H1 (cell line): ENCODE data around the gene R3HDM4. TPM values are rescaled to one million over a fixed set of nuclear protein-coding genes. Genes with fewer than 3 reads are reported as not detected.

Experiments used
- CREB1 ChIP-seq: IDR thresholded peaks from 2 replicates; pipeline ENCODE4 v1.6.1; 2012; ENCODE audit warnings: inconsistent platforms
- FOSL1 ChIP-seq: IDR thresholded peaks from 2 replicates; pipeline ENCODE4 v1.6.1; 2011; ENCODE audit warnings: mild to moderate bottlenecking, low read depth, low read length, moderate library complexity; ENCODE audit not compliant: insufficient read depth
- GTF2F1 ChIP-seq: IDR thresholded peaks from 2 replicates; pipeline ENCODE4 v1.6.1; 2012; ENCODE audit warnings: low read depth, low read length, improper control_type of control experiment, borderline replicate concordance
- HDAC2 ChIP-seq, 2 experiments: fragments of 300-600 bp in 1 of 2; sonication (generic) in 1 of 2; IDR thresholded peaks; 2 replicates each; pipeline ENCODE4 v1.6.1; 2011 to 2012; ENCODE audit warnings: low read depth in 2 of 2, low read length in 2 of 2, mild to moderate bottlenecking in 2 of 2, moderate library complexity in 2 of 2, borderline replicate concordance in 1 of 2, inconsistent platforms in 1 of 2
- POU5F1 ChIP-seq: IDR thresholded peaks from 2 replicates; pipeline ENCODE4 v1.6.1; 2011; ENCODE audit warnings: low read depth, mild to moderate bottlenecking, low read length, moderate library complexity
- RNF2 ChIP-seq: fragments of 200-900, 300-1000 bp; sonication (generic); IDR thresholded peaks from 2 replicates; pipeline ENCODE4 v1.7.1; 2016; ENCODE audit warnings: borderline replicate concordance, low read depth, mild to moderate bottlenecking, antibody characterized with exemption, low read length; ENCODE audit not compliant: poor library complexity, severe bottlenecking; ENCODE audit errors: missing control alignments
- SAP30 ChIP-seq: fragments of 300-600 bp; sonication (generic); IDR thresholded peaks from 2 replicates; pipeline ENCODE4 v1.7.1; 2012; ENCODE audit warnings: low read length, moderate library complexity, mild to moderate bottlenecking, inconsistent platforms; ENCODE audit not compliant: insufficient read depth, insufficient replicate concordance
- SP4 ChIP-seq: IDR thresholded peaks from 2 replicates; pipeline ENCODE4 v1.6.1; 2012; ENCODE audit warnings: low read length, inconsistent platforms
- polyA plus RNA-seq, 7 experiments: library from polyadenylated mRNA; depleted of rRNA in 3 of 7; stranded (reverse) in 5 of 7; unstranded in 2 of 7; fragments of >200 nt in 5 of 7; fragments of 200-250 nt in 2 of 7; gene quantifications; 1 replicate in 5 of 7; 2 replicates in 1 of 7; 4 replicates in 1 of 7; pipeline versions ENCODE4 v1.2.1 to v1.2.3, GENCODE V29; 2011 to 2013; ENCODE audit warnings: missing spikeins in 2 of 7, mixed read lengths in 2 of 7
- total RNA-seq: library from RNA; stranded (reverse); fragmentation: NEBNext Ultra II Directional; extraction: Animal tissue kit (Norgen Biotek cat#: 25700); gene quantifications from 2 replicates; pipeline ENCODE4 v1.2.1, GENCODE V29; 2021
- TF ChIP-seq, protein P1 (sequence below): fragments of 300-600 bp; sonication (generic); IDR thresholded peaks from 2 replicates; pipeline ENCODE4 v1.7.1; 2012; ENCODE audit warnings: low read length, moderate library complexity, mild to moderate bottlenecking, inconsistent platforms; ENCODE audit not compliant: insufficient replicate concordance

The R3HDM4 gene
- total and polyA plus RNA-seq, 2 of the 8 experiments (the other 6 are each of a cell fraction or from before 2014, with no cell fraction given), result 76.8 to 102 TPM

DNA sequence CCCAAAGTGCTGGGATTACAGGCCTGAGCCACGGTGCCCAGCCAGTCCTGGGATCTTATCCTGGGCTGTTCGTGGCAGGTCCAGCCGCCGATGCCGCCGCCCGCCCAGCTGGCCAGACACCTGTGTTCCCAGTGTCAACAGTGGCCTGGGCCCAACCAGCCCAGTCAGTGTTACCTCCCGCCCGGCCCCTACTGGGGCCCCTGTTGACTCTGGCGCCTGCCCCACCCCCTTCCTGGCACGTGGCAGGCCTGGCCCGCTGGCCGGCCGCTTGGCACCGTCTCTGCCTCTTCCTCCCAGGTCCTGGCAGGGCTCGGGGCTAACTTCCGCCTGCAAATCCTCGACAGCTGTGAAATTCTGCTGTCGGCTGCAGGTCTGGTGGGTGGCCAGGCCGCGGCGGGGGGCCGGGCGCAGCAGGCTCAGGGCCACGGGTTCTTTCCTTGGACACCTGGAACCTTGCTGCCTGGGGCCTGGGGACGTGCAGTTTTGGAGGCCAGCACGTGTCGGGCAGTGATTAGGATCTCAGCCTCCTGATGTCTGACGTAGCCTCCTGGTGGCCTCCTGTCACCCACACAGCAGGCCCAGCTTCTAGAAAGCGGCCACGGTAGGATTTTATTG, 22.0 kb upstream of the R3HDM4 start (continued):
- TF ChIP-seq, protein P1, sequence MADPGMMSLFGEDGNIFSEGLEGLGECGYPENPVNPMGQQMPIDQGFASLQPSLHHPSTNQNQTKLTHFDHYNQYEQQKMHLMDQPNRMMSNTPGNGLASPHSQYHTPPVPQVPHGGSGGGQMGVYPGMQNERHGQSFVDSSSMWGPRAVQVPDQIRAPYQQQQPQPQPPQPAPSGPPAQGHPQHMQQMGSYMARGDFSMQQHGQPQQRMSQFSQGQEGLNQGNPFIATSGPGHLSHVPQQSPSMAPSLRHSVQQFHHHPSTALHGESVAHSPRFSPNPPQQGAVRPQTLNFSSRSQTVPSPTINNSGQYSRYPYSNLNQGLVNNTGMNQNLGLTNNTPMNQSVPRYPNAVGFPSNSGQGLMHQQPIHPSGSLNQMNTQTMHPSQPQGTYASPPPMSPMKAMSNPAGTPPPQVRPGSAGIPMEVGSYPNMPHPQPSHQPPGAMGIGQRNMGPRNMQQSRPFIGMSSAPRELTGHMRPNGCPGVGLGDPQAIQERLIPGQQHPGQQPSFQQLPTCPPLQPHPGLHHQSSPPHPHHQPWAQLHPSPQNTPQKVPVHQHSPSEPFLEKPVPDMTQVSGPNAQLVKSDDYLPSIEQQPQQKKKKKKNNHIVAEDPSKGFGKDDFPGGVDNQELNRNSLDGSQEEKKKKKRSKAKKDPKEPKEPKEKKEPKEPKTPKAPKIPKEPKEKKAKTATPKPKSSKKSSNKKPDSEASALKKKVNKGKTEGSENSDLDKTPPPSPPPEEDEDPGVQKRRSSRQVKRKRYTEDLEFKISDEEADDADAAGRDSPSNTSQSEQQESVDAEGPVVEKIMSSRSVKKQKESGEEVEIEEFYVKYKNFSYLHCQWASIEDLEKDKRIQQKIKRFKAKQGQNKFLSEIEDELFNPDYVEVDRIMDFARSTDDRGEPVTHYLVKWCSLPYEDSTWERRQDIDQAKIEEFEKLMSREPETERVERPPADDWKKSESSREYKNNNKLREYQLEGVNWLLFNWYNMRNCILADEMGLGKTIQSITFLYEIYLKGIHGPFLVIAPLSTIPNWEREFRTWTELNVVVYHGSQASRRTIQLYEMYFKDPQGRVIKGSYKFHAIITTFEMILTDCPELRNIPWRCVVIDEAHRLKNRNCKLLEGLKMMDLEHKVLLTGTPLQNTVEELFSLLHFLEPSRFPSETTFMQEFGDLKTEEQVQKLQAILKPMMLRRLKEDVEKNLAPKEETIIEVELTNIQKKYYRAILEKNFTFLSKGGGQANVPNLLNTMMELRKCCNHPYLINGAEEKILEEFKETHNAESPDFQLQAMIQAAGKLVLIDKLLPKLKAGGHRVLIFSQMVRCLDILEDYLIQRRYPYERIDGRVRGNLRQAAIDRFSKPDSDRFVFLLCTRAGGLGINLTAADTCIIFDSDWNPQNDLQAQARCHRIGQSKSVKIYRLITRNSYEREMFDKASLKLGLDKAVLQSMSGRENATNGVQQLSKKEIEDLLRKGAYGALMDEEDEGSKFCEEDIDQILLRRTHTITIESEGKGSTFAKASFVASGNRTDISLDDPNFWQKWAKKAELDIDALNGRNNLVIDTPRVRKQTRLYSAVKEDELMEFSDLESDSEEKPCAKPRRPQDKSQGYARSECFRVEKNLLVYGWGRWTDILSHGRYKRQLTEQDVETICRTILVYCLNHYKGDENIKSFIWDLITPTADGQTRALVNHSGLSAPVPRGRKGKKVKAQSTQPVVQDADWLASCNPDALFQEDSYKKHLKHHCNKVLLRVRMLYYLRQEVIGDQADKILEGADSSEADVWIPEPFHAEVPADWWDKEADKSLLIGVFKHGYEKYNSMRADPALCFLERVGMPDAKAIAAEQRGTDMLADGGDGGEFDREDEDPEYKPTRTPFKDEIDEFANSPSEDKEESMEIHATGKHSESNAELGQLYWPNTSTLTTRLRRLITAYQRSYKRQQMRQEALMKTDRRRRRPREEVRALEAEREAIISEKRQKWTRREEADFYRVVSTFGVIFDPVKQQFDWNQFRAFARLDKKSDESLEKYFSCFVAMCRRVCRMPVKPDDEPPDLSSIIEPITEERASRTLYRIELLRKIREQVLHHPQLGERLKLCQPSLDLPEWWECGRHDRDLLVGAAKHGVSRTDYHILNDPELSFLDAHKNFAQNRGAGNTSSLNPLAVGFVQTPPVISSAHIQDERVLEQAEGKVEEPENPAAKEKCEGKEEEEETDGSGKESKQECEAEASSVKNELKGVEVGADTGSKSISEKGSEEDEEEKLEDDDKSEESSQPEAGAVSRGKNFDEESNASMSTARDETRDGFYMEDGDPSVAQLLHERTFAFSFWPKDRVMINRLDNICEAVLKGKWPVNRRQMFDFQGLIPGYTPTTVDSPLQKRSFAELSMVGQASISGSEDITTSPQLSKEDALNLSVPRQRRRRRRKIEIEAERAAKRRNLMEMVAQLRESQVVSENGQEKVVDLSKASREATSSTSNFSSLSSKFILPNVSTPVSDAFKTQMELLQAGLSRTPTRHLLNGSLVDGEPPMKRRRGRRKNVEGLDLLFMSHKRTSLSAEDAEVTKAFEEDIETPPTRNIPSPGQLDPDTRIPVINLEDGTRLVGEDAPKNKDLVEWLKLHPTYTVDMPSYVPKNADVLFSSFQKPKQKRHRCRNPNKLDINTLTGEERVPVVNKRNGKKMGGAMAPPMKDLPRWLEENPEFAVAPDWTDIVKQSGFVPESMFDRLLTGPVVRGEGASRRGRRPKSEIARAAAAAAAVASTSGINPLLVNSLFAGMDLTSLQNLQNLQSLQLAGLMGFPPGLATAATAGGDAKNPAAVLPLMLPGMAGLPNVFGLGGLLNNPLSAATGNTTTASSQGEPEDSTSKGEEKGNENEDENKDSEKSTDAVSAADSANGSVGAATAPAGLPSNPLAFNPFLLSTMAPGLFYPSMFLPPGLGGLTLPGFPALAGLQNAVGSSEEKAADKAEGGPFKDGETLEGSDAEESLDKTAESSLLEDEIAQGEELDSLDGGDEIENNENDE, result no peak
- no peak for TF ChIP-seq RNF2
- TF ChIP-seq SP4, result no peak
- TF ChIP-seq POU5F1, result no peak
- no peak for TF ChIP-seq HDAC2 (IDR thresholded peaks at IDR 0.05; ENCODE audit: borderline replicate concordance in 1 of 2, low read depth in 2 of 2, low read length in 2 of 2)
- TF ChIP-seq CREB1, result no peak
- TF ChIP-seq SAP30, result no peak
- no peak for TF ChIP-seq GTF2F1
- TF ChIP-seq FOSL1, result no peak
- TF ChIP-seq, all 59 proteins: peak for 0
